ENCODE data around the gene CGB1.
"Not testable (repeated sequence)": the region's sequence is repeated elsewhere in the genome, so short reads cannot be mapped to it uniquely, and the experiment has no call there.

Gene CGB1

DNA sequence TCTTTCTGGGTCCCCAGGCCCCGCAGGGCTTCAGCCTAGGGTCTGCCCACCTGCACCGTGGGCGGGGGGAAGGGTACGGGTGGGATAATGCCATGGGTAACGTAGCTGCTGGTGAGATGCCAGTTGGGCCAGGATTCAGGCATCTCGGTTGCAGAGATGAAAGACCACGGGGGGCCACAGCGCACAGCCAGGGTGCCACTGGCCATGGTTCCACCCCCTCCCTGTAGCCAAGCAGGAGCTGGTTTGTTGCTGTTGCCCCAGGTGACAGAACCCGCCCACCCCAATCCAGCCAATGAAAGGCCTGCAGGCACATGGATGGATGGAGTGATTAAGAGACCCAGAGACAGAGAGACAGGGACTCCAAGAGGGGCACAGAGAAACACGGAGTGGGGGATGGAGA is 21.9 kb upstream of the CGB1 start:
- no peak for DNase-seq (ENCODE audit: low spot score)
- no peak for FAIRE-seq

DNA sequence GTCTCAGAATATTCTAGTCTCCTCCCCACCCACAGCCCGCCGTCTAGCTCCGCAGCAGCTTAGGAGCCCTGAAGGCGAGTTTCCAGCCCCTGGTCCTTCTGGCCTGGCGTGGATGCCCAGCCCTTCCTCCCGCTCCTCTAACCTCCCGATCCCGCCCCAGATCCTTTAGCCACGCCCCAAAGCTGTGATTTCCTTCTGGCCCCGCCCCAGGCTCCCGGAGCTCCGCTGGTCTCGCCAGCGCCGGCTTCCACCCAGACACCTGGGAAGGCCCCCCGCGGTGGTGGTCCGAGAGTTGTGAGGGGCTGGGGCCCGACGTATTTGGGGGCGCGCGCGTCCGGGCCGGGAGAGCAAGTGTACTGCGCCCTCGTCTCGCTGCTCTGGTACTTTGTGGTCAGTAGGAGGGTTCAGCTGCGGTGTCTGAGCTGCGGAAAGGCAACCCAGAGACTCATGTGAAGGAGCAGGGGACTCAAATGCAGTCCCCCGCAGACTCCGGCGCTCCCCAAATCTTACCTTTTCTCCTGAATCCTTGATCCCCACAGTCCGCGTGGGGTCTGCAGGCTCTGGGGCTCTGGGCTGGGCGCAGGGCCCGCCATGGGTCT is 21.0 kb upstream of the CGB1 start, which contains the start of gene CGB7:
CGB7 (minus strand) TSS at position 114 of the 599 bp plus-strand sequence. CDS start 2,374 bp downstream, outside the sequence.
- FAIRE-seq (no peak), DNase-seq (ENCODE audit: low spot score) (peak; percentile 87)

DNA sequence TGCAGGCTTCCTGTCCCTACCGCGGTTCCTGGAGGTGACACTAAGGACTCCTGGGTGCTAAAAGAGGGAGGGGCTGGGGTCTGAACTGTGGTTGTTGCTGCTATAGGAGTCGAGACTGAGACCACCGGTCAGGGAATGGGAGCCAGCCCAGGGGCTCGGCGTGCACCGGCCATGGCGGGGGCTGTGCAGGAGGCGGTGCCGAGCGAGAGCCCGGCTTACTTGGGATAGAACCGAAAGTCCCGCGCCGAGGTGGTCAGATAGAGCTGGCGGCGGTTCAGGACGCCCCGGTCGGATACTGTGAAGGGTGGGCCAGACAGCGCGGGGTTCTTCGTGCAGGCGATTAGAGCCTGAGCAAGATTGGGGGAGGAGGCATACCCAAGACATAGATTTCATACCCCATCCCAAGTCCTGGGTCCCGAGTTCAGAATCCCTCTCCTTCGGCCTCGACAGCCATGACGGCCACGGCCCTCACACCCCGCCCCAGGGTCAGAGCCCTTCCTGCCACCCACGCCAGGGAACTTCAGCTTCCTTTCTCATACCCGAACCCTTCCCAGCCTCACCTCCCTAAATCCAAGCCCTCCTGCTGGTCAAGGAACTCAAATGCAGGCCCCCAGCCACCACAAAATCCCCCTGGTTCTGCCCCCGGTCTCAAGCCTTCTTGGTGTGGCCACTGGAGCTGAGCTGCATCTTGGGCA is 20.4 kb upstream of the CGB1 start:
- not testable (repeated sequence) for DNase-seq (ENCODE audit: low spot score); FAIRE-seq

DNA sequence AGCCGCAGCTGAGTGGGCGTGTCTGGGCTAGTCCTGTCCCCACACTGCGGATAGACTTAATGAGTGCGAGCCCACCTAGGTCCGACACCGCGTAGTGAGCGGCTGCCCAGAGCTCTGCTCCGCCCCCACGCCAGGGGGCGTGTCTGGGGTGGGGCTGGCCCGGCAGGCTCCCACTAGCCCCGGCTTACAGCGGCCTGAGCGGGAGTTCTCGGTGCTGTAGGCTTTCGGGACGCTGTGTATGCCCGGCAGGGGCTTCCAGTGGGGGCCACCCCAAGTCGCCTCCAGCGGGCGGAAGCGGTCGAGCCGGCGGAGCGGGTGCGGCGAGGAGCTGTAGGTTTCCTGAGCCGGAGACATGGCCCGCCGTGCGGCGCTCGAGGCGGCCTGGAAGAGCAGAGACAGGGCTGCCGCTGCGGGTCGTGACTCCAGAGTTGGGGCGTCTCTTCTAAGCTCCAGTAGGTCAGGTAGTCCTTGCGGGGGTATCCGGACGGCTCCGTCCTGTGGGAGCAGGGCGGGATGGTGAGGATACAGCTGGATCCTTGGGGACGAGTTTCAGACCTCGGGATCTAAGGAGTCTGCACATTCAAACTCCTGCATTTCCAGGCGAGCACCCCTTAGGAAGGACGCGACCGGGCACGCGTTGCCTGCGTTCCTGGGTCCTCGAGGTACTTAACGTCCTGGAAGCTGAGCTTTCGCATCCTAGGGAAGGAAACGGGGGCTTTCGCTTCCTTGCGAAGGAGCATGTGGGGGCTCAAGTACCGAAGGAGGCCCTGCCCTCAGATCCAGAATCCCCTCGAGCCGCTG is 19.6 kb upstream of the CGB1 start:
- DNase-seq (ENCODE audit: low spot score) (peak; percentile 85), FAIRE-seq (peak; percentile 61)

DNA sequence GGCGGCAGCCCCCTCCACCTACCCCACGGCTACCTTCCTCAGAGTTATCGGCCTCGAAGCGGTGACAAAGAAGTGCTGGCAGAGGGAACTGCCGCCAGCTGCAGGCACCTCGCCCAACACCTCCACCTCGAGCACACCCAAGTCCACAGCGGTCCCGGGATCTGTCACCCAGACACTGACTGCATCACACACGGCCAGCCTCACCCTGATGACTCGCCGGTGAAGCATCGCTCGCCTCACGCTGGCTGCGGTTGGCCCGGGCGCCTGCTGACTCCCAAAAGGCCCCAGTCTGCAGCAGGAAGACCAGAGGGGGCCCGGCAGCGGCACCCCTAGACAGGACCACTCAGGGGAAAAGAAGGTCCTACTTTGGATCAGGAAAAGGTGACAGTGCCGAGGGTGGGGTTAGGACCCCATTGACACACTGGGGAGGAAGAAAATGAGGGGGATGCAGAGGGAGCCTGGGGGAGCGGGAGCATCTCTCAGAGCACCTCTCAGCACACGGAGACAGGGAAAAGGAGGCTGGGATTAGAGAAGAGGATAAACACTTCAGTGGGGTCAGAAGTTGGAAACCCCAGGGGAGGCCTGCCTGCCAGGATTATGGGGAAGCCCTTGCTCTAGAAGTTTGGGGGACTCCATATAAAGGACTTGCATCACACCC is 13.8 kb upstream of the CGB1 start:
- DNase-seq (ENCODE audit: low spot score) = peak; percentile 68
- FAIRE-seq = not testable (repeated sequence)

DNA sequence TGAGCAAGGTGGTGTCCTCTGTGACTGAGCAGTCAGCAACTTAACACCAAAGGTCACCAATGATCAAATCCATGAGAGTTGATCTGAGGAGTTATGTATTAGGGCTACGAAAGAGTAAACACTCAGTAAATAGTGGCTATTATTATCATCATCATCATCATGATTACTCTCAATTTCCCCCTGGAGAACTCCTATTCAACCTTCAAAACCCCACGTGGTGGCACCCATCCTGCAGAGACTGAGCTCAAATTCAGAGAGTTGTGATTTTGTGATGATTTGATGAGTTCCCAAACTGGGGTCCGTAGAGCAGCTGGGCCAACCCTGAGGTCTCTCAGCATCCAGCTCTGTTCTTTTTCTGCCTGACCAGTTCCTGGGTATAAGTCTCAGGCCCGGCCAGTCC is 13.1 kb upstream of the CGB1 start:
- not testable (repeated sequence) for DNase-seq (ENCODE audit: low spot score)

DNA sequence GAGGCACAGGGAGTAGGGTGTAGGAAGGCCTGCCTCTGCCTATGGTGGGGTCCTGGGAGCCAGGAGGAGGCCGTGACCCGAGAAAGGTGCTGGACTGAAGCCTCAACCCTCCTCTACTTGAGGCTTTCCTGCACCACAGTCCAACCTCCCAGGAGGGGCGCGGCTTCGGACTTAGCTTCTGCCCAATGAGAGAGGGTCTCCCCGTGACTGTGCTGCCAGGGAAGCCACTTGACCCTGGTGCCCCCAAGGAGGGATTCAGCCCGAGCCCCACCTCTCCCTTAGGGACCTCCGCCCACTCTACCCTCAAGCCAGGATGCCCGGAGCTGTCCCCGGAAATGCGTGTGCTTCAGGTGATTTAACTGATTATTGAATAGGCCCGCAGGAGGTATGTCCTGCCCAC is 12.3 kb upstream of the CGB1 start, which contains the start of gene CGB8:
CGB8 (minus strand) TSS at position 101 of the 400 bp plus-strand sequence. CDS start 372 bp downstream, outside the sequence.
- not testable (repeated sequence) for DNase-seq (ENCODE audit: low spot score); FAIRE-seq

More for the DNA sequence above, 13.1 kb upstream of the CGB1 start:
- FAIRE-seq = not testable (repeated sequence)

DNA sequence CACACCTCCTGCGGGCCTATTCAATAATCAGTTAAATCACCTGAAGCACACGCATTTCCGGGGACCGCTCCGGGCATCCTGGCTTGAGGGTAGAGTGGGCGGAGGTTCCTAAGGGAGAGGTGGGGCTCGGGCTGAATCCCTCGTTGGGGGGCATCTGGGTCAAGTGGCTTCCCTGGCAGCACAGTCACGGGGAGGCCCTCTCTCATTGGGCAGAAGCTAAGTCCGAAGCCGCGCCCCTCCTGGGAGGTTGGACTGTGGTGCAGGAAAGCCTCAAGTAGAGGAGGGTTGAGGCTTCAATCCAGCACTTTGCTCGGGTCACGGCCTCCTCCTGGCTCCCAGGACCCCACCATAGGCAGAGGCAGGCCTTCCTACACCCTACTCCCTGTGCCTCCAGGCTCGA is 6.9 kb upstream of the CGB1 start, which contains the start of gene CGB5:
CGB5 (plus strand) TSS at position 301 of the 400 bp plus-strand sequence. CDS start 362 bp downstream, outside the sequence.
- DNase-seq (ENCODE audit: low spot score) = not testable (repeated sequence)

DNA sequence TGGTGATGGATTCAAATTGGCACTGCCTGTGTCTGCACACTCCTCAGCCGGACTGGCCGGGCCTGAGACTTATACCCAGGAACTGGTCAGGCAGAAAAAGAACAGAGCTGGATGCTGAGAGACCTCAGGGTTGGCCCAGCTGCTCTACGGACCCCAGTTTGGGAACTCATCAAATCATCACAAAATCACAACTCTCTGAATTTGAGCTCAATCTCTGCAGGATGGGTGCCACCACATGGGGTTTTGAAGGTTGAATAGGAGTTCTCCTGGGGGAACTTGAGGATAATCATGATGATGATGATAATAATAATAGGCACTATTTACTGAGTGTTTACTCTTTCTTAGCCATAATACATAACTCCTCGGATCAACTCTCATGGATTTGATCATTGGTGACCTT is 6.0 kb upstream of the CGB1 start:
- DNase-seq (ENCODE audit: low spot score); FAIRE-seq: not testable (repeated sequence)

More for the DNA sequence above, 6.9 kb upstream of the CGB1 start, which contains the start of gene CGB5:
- not testable (repeated sequence) for FAIRE-seq

DNA sequence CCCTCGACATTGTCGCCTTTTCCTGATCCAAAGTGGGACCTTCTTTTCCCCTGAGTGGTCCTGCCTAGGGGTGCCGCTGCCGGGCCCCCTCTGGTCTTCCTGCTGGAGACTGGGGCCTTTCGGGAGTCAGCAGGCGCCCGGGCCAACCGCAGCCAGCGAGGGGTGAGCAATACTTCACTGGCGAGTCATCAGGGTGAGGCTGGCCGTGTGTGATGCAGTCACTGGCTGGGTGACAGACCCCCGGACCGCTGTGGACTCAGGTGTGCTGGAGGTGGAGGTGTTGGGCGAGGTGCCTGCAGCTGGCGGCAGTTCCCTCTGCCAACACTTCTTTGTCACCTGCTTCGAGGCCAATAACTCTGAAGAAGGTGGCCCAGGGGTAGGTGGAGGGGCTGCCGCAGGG is 5.5 kb upstream of the CGB1 start:
- peak; percentile 66 for FAIRE-seq
- peak; percentile 63 for DNase-seq (ENCODE audit: low spot score)

DNA sequence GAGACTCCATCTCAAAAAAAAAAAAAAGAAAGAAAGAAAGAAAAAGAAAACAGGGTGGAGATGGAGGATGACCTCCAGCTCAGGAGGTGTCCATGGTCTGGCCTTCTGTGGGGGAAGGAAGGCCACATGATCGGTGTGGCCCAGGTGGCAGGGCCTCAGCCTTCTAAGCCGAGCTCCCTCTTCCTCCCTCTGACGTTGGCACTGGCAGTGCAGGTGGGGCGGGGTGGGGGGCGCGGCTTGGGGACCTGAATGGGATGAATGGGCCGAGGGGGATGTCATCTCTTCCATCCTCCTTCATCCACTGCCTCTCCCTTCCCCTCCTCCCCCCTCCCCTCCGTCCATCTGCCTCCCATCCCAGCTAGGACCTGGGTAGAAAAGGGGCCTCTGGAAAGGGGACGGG is 3.0 kb upstream of the CGB1 start:
- not testable (repeated sequence) for FAIRE-seq; DNase-seq (ENCODE audit: low spot score)

DNA sequence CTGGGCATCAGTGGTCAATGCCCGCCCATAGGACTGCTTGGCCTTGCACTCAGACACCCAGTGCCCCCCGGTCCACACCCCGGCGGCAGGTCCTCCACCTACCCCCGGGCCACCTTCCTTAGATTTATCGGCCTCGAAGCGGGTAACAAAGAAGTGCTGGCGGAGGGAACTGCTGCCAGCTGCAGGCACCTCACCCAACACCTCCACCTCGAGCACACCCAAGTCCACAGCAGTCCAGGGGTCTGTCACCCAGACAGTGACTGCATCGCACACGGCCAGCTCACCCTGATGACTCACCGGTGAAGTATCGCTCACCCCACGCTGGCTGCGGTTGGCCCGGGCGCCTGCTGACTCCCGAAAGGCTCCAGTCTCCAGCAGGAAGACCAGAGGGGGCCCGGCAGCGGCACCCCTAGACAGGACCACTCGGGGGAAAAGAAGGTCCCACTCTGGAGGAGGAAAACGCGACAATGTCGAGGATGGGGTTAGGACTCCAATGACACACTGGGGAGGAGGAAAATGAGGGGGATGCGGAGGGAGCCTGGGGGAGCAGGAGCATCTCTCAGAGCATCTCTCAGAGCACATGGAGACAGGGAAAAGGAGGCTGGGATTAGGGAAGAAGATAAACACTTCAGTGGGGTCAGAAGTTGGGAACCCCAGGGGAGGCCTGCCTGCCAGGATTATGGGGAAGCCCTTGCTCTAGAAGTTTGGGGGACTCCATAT is 2.0 kb upstream of the CGB1 start:
- FAIRE-seq (peak; percentile 53), DNase-seq (ENCODE audit: low spot score) (peak; percentile 72)

DNA sequence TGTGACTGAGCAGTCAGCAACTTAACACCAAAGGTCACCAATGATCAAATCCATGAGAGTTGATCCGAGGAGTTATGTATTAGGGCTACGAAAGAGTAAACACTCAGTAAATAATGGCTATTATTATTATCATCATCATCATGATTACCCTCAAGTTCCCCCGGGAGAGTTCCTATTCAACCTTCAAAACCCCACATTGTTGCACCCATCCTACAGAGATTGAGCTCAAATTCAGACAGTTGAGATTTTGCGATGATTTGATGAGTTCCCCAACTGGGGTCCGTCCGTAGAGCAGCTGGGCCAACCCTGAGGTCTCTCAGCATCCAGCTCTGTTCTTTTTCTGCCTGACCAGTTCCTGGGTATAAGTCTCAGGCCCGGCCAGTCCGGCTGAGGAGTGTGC is 1.4 kb upstream of the CGB1 start:
- FAIRE-seq; DNase-seq (ENCODE audit: low spot score): not testable (repeated sequence)

DNA sequence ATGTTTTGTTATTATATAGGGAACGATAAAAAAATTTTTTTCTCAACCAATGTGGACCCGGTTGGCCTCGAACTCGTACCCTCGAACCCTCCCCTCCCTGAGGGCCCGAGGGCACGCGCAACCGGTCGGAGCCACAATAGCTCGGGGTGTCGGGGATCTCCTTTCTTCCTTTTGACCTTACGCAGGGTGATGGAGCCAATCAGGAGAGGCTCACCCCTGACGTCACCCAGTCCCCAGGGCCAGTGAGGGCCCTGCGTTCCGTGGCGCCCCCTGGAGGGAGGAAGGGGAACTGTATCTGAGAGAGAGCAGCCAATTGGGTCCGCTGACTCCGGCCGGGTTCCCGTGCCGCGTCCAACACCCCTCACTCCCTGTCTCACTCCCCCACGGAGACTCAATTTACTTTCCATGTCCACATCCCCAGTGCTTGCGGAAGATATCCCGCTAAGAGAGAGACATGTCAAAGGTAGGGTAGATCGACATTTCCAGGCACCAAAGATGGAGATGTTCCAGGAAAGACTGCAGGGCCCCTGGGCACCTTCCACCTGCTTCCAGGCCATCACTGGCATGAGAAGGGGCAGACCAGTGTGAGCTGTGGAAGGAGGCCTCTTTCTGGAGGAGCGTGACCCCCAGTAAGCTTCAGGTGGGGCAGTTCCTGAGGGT is 4.9 kb downstream of the CGB1 start, which contains the start of gene CGB2:
CGB2 (plus strand) TSS at position 249 of the 660 bp plus-strand sequence; CDS start at position 455, 206 bp downstream.
- not testable (repeated sequence) for DNase-seq (ENCODE audit: low spot score); FAIRE-seq

DNA sequence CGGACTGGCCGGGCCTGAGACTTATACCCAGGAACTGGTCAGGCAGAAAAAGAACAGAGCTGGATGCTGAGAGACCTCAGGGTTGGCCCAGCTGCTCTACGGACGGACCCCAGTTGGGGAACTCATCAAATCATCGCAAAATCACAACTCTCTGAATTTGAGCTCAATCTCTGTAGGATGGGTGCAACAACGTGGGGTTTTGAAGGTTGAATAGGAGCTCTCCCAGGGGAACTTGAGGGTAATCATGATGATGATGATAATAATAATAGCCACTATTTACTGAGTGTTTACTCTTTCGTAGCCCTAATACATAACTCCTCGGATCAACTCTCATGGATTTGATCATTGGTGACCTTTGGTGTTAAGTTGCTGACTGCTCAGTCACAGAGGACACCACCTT is 6.4 kb downstream of the CGB1 start:
- not testable (repeated sequence) for FAIRE-seq; DNase-seq (ENCODE audit: low spot score)

DNA sequence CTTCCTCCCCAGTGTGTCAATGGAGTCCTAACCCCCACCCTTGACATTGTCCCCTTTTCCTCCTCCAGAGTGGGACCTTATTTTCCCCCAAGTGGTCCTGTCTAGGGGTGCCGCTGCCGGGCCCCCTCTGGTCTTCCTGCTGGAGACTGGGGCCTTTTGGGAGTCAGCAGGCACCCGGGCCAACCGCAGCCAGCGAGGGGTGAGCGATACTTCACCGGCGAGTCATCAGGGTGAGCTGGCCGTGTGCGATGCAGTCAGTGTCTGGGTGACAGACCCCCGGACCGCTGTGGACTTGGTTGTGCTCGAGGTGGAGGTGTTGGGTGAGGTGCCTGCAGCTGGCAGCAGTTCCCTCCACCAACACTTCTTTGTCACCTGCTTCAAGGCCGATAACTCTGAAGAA is 6.9 kb downstream of the CGB1 start:
- not testable (repeated sequence) for FAIRE-seq; DNase-seq (ENCODE audit: low spot score)

DNA sequence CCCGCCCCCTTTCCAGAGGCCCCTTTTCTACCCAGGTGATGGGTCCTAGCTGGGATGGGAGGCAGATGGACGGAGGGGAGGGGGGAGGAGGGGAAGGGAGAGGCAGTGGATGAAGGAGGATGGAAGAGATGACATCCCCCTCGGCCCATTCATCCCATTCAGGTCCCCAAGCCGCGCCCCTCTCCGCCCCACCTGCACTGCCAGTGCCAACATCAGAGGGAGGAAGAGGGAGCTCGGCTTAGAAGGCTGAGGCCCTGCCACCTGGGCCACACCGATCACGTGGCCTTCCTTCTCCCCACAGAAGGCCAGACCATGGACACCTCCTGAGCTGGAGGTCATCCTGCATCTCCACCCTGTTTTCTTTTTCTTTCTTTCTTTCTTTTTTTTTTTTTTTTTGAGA is 8.0 kb downstream of the CGB1 start:
- FAIRE-seq = not testable (repeated sequence)

DNA sequence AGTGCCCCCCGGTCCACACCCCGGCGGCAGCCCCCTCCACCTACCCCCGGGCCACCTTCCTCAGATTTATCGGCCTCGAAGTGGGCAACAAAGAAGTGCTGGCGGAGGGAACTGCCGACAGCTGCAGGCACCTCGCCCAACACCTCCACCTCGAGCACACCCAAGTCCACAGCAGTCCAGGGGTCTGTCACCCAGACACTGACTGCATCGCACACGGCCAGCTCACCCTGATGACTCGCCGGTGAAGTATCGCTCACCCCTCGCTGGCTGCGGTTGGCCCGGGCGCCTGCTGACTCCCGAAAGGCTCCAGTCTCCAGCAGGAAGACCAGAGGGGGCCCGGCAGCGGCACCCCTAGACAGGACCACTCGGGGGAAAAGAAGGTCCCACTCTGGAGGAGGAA is 11.1 kb downstream of the CGB1 start:
- DNase-seq (ENCODE audit: low spot score) = not testable (repeated sequence)
- FAIRE-seq = peak; percentile 30

More for the DNA sequence above, 8.0 kb downstream of the CGB1 start:
- not testable (repeated sequence) for DNase-seq (ENCODE audit: low spot score)

DNA sequence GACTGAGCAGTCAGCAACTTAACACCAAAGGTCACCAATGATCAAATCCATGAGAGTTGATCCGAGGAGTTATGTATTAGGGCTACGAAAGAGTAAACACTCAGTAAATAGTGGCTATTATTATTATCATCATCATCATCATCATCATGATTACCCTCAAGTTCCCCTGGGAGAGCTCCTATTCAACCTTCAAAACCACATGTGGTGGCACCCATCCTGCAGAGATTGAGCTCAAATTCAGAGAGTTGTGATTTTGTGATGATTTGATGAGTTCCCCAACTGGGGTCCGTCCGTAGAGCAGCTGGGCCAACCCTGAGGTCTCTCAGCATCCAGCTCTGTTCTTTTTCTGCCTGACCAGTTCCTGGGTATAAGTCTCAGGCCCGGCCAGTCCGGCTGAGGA is 11.6 kb downstream of the CGB1 start:
- FAIRE-seq; DNase-seq (ENCODE audit: low spot score): not testable (repeated sequence)

Data from urothelium cell line (cell line).